ENCODE data around the gene PPFIBP2. TPM values are rescaled to one million over a fixed set of nuclear protein-coding genes. Genes with fewer than 3 reads are reported as not detected.

PPFIBP2 gene
- total RNA-seq, 1 experiment from 2014 or later: 5.7 TPM

- POLR2A ChIA-PET (ENCODE audit: low non-redundant PET): no interaction called here
- no peak overlapping the region for H3K27ac ChIP-seq (ENCODE audit: low read depth, low read length, poor library complexity, severe bottlenecking)
- BruUV-seq (replicated peaks): no TSS peak
- no peaks in the 10 kb centered on the region for H3K36me3 ChIP-seq (ENCODE audit: insufficient read depth, low read length, poor library complexity, severe bottlenecking)
- no peak for DNase-seq (ENCODE audit: low spot score)
- H3K9me3 ChIP-seq (ENCODE audit: low read depth, low read length, poor library complexity, severe bottlenecking): no peaks in the 10 kb centered on the region
- intact Hi-C loops (cut with micrococcal nuclease; ENCODE audit: unreplicated experiment): loop anchor here (1.0 to 2.0 kb wide), 2 partner anchors 94 to 152 kb away; partner anchors contain the start of gene PPFIBP2
- no peaks in the 10 kb centered on the region for H3K4me1 ChIP-seq (ENCODE audit: insufficient read depth, low read length, poor library complexity, severe bottlenecking)
- no peak overlapping the region for H3K4me3 ChIP-seq (ENCODE audit: low read depth, low read length, poor library complexity, severe bottlenecking)
- TF ChIP-seq EZH2 (IDR thresholded peaks at IDR 0.05; ENCODE audit: borderline replicate concordance, low read depth, low read length, poor library complexity, severe bottlenecking): no peak
- no peak for TF ChIP-seq CTCF (conservative IDR thresholded peaks at IDR 0.05; ENCODE audit: low read depth, low read length)
- CTCF ChIA-PET: interaction anchor here (0.8 to 0.9 kb wide), 2 partner anchors 19 to 93 kb away, joined by 3 to 5 read pairs; no protein-coding TSS in a partner anchor
- no peaks in the 10 kb centered on the region for H3K27me3 ChIP-seq (replicated peaks; ENCODE audit: insufficient read depth, low read depth, low read length, poor library complexity)
Observed at GRCh38 chr11:7664867-7665266, 151.1 kb downstream of the PPFIBP2 start.

GRCh38 chr11:7665473-7666291 is 151.9 kb downstream of the PPFIBP2 start:
- no peaks in the 10 kb centered on the region for H3K27me3 ChIP-seq (replicated peaks; ENCODE audit: insufficient read depth, low read depth, low read length, poor library complexity)
- ChIA-PET POLR2A (ENCODE audit: low non-redundant PET) (no interaction called here), CTCF (interaction anchor here (0.6 to 1.0 kb wide), 5 partner anchors 8 to 1446 kb away, joined by 3 to 5 read pairs (median 3); no protein-coding TSS in a partner anchor)
- H3K27ac ChIP-seq (ENCODE audit: low read depth, low read length, poor library complexity, severe bottlenecking): no peak overlapping the region
- no TSS peak for BruUV-seq (replicated peaks)
- DNase-seq (ENCODE audit: low spot score): peak; percentile 57
- TF ChIP-seq CTCF (conservative IDR thresholded peaks at IDR 0.05; ENCODE audit: low read depth, low read length) (peak; percentile 88), EZH2 (IDR thresholded peaks at IDR 0.05; ENCODE audit: borderline replicate concordance, low read depth, low read length, poor library complexity, severe bottlenecking) (no peak)
- no peaks in the 10 kb centered on the region for H3K4me1 ChIP-seq (ENCODE audit: insufficient read depth, low read length, poor library complexity, severe bottlenecking)
- no peaks in the 10 kb centered on the region for H3K36me3 ChIP-seq (ENCODE audit: insufficient read depth, low read length, poor library complexity, severe bottlenecking)
- H3K4me3 ChIP-seq (ENCODE audit: low read depth, low read length, poor library complexity, severe bottlenecking): no peak overlapping the region
- no peaks in the 10 kb centered on the region for H3K9me3 ChIP-seq (ENCODE audit: low read depth, low read length, poor library complexity, severe bottlenecking)
- intact Hi-C loops (cut with micrococcal nuclease; ENCODE audit: unreplicated experiment): loop anchor here (1.0 to 2.0 kb wide), 2 partner anchors 94 to 153 kb away; partner anchors contain the start of gene PPFIBP2

DNA sequence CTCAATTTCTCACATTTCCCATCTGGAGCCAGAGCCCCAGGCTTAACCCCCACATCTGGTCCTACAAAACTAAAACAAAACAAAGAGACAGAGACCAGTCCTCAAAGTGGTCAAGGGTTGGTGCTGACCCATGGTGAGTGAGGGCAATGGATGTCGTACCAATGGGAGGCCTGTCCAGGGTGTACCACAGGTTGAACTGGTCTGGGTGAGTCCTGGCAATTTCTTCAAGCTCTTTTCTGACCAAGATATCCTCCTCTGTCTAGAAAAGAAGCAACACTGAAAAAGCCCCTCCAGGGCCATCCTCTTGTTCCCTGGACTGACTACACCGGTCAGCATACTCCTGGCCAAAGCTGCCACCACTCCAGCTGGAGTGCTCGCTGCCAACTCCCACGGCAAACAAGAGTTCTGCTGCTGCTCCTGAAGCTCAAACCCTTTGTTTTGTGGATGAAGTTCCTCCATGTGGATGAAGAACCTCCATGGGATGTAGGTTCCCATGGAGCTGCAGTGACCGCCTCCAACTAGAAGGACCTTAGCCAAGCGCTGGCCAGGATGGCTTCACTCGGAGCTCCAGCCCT is 152.6 kb downstream of the PPFIBP2 start:
- ChIA-PET CTCF (interaction anchor here (1.0 kb wide), 1 partner anchor 9 kb away, joined by 3 read pairs; no protein-coding TSS in a partner anchor), POLR2A (ENCODE audit: low non-redundant PET) (no interaction called here)
- no peak for DNase-seq (ENCODE audit: low spot score)
- Histone ChIP-seq H3K27ac (ENCODE audit: low read depth, low read length, poor library complexity, severe bottlenecking) (no peak overlapping the region), H3K9me3 (ENCODE audit: low read depth, low read length, poor library complexity, severe bottlenecking) (no peaks in the 10 kb centered on the region), H3K36me3 (ENCODE audit: insufficient read depth, low read length, poor library complexity, severe bottlenecking) (no peaks in the 10 kb centered on the region), H3K27me3 (replicated peaks; ENCODE audit: insufficient read depth, low read depth, low read length, poor library complexity) (no peaks in the 10 kb centered on the region), H3K4me1 (ENCODE audit: insufficient read depth, low read length, poor library complexity, severe bottlenecking) (no peaks in the 10 kb centered on the region), H3K4me3 (ENCODE audit: low read depth, low read length, poor library complexity, severe bottlenecking) (no peak overlapping the region)
- TF ChIP-seq EZH2 (IDR thresholded peaks at IDR 0.05; ENCODE audit: borderline replicate concordance, low read depth, low read length, poor library complexity, severe bottlenecking) (no peak), CTCF (conservative IDR thresholded peaks at IDR 0.05; ENCODE audit: low read depth, low read length) (no peak)
- no TSS peak for BruUV-seq (replicated peaks)
- intact Hi-C loops (cut with micrococcal nuclease; ENCODE audit: unreplicated experiment): no loop called here
